ENCODE data around the gene GINS2.

DNA sequence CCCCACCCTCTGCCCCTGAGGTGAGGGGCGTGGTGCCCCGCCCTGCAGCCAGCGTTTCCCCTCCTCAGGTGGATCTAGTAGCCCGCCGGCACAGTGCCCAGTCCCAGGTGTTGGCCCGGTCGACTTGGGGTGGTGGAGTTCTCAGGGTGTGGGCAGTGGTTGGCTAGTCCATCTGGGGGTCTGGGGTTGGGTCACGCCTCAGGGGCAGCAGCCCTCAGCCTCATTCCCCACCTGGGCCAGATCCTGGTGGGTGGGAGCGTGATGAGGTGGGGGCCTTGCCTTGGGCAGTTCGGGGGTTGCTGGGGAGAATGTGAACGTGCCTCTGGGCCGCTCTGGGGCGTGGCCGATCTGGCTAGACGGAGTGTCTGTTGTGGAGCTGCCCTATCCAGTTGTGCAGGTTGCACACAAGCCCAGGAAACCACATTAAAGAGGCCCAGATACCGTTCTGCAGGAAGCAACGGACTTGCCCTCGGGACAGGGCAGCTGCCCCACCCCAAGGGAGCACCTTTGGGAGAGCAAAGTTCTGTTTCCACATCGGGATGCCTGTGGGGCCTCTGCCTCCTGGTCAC is 43.6 kb downstream of the GINS2 start:
- TF ChIP-seq, protein P1, sequence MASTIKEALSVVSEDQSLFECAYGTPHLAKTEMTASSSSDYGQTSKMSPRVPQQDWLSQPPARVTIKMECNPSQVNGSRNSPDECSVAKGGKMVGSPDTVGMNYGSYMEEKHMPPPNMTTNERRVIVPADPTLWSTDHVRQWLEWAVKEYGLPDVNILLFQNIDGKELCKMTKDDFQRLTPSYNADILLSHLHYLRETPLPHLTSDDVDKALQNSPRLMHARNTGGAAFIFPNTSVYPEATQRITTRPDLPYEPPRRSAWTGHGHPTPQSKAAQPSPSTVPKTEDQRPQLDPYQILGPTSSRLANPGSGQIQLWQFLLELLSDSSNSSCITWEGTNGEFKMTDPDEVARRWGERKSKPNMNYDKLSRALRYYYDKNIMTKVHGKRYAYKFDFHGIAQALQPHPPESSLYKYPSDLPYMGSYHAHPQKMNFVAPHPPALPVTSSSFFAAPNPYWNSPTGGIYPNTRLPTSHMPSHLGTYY (CRISPR knock-in tag; IDR thresholded peaks at IDR 0.05) = no peak
- no peak for TF ChIP-seq ETV6 (CRISPR knock-in tag; IDR thresholded peaks at IDR 0.05)
- no peak for TF ChIP-seq ZBTB21 (CRISPR knock-in tag; IDR thresholded peaks at IDR 0.05; ENCODE audit: borderline replicate concordance)
- TF ChIP-seq, protein P2, sequence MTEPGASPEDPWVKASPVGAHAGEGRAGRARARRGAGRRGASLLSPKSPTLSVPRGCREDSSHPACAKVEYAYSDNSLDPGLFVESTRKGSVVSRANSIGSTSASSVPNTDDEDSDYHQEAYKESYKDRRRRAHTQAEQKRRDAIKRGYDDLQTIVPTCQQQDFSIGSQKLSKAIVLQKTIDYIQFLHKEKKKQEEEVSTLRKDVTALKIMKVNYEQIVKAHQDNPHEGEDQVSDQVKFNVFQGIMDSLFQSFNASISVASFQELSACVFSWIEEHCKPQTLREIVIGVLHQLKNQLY (CRISPR knock-in tag; IDR thresholded peaks at IDR 0.05) = no peak
- TF ChIP-seq, protein P3, sequence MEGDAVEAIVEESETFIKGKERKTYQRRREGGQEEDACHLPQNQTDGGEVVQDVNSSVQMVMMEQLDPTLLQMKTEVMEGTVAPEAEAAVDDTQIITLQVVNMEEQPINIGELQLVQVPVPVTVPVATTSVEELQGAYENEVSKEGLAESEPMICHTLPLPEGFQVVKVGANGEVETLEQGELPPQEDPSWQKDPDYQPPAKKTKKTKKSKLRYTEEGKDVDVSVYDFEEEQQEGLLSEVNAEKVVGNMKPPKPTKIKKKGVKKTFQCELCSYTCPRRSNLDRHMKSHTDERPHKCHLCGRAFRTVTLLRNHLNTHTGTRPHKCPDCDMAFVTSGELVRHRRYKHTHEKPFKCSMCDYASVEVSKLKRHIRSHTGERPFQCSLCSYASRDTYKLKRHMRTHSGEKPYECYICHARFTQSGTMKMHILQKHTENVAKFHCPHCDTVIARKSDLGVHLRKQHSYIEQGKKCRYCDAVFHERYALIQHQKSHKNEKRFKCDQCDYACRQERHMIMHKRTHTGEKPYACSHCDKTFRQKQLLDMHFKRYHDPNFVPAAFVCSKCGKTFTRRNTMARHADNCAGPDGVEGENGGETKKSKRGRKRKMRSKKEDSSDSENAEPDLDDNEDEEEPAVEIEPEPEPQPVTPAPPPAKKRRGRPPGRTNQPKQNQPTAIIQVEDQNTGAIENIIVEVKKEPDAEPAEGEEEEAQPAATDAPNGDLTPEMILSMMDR (IDR thresholded peaks at IDR 0.05) = no peak
- TF ChIP-seq, protein P4, sequence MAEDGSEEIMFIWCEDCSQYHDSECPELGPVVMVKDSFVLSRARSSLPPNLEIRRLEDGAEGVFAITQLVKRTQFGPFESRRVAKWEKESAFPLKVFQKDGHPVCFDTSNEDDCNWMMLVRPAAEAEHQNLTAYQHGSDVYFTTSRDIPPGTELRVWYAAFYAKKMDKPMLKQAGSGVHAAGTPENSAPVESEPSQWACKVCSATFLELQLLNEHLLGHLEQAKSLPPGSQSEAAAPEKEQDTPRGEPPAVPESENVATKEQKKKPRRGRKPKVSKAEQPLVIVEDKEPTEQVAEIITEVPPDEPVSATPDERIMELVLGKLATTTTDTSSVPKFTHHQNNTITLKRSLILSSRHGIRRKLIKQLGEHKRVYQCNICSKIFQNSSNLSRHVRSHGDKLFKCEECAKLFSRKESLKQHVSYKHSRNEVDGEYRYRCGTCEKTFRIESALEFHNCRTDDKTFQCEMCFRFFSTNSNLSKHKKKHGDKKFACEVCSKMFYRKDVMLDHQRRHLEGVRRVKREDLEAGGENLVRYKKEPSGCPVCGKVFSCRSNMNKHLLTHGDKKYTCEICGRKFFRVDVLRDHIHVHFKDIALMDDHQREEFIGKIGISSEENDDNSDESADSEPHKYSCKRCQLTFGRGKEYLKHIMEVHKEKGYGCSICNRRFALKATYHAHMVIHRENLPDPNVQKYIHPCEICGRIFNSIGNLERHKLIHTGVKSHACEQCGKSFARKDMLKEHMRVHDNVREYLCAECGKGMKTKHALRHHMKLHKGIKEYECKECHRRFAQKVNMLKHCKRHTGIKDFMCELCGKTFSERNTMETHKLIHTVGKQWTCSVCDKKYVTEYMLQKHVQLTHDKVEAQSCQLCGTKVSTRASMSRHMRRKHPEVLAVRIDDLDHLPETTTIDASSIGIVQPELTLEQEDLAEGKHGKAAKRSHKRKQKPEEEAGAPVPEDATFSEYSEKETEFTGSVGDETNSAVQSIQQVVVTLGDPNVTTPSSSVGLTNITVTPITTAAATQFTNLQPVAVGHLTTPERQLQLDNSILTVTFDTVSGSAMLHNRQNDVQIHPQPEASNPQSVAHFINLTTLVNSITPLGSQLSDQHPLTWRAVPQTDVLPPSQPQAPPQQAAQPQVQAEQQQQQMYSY (CRISPR knock-in tag; IDR thresholded peaks at IDR 0.05) = no peak
- no peak for TF ChIP-seq ATF3 (CRISPR knock-in tag; conservative IDR thresholded peaks at IDR 0.05)
- TF ChIP-seq FOXJ3 (CRISPR knock-in tag; IDR thresholded peaks at IDR 0.05; ENCODE audit: borderline replicate concordance) = no peak
- no peak for TF ChIP-seq NR3C1 (CRISPR knock-in tag; conservative IDR thresholded peaks at IDR 0.05; ENCODE audit: low read depth)
